Coronary artery (tissue), 2 donors: ENCODE measurements around the gene PPP1CA.

Experiments used
- DNase-seq: peaks from one replicate; pipeline ENCODE4 v3.0.0-alpha.2; 2017; ENCODE audit warnings: low spot score
- H3K27ac ChIP-seq, 2 donors: fragments of 200-600 bp; sonication (generic); one replicate each; pipeline ENCODE4 v1.5.1; 2016 to 2019
- H3K4me3 ChIP-seq: fragments of 200-600 bp; sonication (generic); 2 replicates; pipeline ENCODE4 v1.5.1; 2016; ENCODE audit warnings: mild to moderate bottlenecking, moderate library complexity
- CTCF ChIP-seq: fragments of 200-600 bp; sonication (generic); IDR thresholded peaks from one replicate; pipeline ENCODE4 v1.5.1; 2019; ENCODE audit warnings: antibody characterized with exemption

The PPP1CA gene

DNA sequence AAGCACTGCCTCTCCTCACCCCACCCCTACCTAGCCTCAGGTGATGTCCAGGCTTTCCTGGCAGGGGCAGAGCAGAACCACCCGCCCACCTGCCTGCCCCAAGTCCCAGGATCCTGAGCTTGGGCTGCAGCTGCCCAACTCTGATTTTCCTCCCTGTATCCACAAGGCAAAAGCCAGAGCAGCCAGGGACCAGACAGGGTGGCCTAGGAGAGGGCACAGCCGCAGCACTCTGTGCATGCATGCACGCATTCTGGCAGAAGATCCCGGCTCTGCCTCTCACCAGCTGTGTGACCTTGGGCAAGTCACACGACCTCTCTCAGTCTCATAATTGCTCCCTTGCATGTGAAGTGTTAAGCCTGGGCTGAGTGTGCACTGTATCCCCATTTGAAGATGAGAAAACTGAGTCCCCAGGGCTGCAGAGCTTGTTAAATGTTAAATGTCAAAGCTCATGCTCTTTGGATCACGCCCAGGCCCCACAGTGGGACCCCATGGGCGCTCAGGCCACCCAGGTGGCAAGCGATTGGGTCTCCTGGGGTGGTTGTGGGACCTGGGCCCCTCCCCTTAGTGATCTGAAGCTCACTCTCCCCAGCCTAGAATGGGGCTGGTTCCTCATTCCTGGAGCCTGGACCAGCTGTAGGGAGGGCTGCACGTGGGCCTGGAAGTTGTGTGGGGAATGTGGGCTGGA, 11.0 kb upstream of the PPP1CA start:
- H3K27ac ChIP-seq = no peak overlapping the region

DNA sequence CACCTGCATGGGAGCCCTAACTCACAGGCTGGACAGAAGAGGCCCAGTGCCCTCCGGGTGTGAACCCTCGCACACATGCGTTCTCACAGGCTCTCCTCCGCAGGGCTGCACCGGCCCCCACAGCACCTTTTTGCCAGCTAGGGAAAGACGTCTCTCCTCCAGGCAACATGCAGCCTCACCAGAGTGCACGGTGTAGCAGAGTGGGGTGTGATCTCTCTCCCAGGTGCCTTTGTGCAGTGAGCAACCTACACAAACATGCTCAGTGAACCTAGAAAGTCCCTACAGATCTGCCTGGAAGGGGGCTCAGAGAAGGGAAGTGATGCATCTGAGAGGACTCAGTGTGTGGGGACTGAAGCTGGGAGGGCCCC, 10.1 kb upstream of the PPP1CA start:
- Histone ChIP-seq H3K4me3 (no peak overlapping the region), H3K27ac (no peak overlapping the region)
- TF ChIP-seq CTCF = no peak
- DNase-seq = no peak

More for the DNA sequence above, 11.0 kb upstream of the PPP1CA start:
- TF ChIP-seq CTCF = no peak
- no peak overlapping the region for H3K4me3 ChIP-seq
- DNase-seq = no peak

GRCh38 chr11:67410984-67411784, 9.5 kb upstream of the PPP1CA start:
- DNase-seq = no peak
- Histone ChIP-seq H3K27ac (no peak overlapping the region), H3K4me3 (no peak overlapping the region)
- no peak for TF ChIP-seq CTCF

DNA sequence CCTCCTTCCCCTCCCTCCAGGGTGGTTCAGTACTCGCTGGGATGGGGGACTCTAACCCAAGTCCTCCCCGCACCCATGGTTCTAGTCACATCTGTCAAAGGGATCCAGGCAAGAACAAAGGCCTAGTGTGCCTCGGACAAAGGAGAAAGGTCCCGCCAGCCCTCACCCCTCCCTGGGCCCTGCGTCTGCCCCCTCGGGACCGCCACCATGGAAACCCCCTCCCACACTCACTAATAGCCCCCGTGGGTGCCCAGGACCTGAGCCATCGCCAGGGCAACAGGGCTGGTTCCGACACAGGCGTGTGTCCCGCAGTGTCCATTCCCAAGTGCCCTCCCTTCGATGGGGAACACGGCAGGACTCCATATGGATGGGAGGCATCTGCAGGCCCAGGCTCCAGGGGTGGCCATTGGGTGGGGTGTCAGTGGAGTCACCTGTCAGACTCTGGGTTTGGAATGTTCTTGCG, 8.7 kb upstream of the PPP1CA start:
- no peak for TF ChIP-seq CTCF
- no peak for DNase-seq
- Histone ChIP-seq H3K4me3 (no peak overlapping the region), H3K27ac (no peak overlapping the region)

DNA sequence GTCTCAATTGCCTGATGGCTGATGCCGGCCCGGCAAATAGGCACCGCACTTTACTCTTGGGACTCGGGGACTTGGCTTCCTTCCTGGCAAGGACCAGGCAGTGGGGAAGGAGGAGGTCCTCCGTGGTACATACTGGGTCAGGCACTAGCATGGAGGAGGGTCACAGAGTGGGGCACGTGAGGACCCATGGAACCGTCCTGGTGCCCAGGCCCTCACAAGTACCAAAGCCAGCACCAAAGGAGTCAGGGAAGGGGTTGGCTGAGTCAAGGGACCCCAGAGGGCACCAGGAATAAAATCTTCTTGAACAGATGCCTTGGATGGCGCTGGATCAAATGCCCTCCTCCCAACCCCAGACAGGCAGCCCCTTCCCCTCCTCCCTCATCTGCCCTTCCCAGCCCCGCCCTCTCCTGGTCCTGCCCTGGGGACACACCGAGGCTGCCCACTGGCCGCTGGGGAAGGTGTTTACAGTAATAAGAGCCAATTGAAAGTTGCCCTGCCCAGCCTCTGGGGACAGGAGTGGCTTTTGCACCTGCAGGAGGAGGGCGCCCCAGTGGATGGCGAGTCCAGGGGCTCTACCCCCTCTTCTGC, 8.2 kb upstream of the PPP1CA start:
- DNase-seq = no peak
- no peak for TF ChIP-seq CTCF
- H3K27ac ChIP-seq = no peak overlapping the region
- no peak overlapping the region for H3K4me3 ChIP-seq

- no peak overlapping the region for H3K4me3 ChIP-seq
These were observed 7.6 kb upstream of the PPP1CA start for GRCh38 chr11:67409261-67409666.

More at GRCh38 chr11:67409261-67409666, 7.6 kb upstream of the PPP1CA start:
- H3K27ac ChIP-seq = no peak overlapping the region
- DNase-seq = no peak
- TF ChIP-seq CTCF = no peak
